ENCODE measurements around the gene MRTFA.
"Not testable (repeated sequence)": the region's sequence is repeated elsewhere in the genome, so short reads cannot be mapped to it uniquely, and the experiment has no call there.

Gene MRTFA

GRCh38 chr22:40542821-40543540 lies 93.5 kb downstream of the MRTFA start:
- DNase-seq, result no peak

GRCh38 chr22:40541300-40541699 lies 95.2 kb downstream of the MRTFA start:
- DNase-seq, result peak; percentile 7

DNA sequence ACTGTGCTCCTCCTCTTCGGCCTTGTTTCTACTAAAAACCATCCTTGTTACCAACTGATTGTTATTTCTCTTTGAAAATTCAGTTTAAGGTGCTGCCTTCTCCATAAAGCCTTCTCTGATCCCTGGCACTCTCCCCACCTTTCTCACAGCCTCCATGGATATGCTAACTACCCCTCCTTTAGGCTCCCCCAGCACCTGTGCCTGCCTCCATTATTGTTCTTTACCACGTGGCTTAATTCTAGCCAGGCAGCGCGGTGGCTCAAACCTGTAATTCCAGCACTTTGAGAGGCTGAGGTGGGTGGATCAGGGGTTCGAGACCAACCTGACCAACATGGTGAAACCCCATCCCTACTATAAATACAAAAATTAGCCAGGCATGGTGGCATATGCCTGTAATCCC lies 96.3 kb downstream of the MRTFA start:
- no peak for DNase-seq

GRCh38 chr22:40536149-40536548 lies 100.4 kb downstream of the MRTFA start:
- not testable (repeated sequence) for DNase-seq

GRCh38 chr22:40535642-40536041 lies 100.9 kb downstream of the MRTFA start:
- DNase-seq, result no peak

- no peak for DNase-seq
These were observed 101.4 kb downstream of the MRTFA start for GRCh38 chr22:40535189-40535512.

DNA sequence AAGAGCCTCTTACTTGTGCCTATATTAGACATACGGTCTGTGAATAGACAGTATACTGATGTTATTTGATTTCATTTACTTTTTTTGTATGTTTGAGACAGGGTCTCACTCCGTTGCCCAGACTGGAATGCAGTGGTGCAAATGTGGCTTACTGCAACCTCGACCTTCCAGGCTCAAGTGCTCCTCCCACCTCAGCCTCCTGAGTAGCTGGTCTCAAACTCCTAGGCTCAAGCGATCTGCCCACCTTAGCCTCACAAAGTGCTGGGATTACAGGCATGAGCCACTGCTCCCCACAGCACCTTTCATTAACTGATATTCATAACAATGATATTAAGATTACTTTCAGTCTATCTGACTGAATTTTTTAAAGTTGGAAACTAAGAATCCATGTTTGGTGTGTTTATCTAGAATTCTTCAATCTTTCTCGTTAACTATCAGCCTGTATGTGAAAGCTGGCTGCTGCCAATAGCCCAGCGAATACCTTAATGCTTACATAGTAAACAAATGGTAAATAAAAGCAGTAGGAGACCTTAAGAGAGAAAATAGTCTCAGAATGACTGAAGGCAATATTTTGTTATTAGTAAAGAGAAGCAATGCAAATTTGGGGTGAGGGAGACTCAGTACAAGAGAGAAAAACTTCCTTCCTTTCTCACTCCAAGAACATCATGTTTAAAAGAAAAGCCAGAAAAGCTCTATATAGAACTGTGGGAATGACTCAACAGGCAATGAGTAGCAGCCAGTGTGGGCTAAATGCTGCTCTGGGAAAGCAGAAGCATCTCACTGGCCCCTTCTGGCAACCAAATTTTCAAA lies 101.9 kb downstream of the MRTFA start:
- DNase-seq, result no peak

DNA sequence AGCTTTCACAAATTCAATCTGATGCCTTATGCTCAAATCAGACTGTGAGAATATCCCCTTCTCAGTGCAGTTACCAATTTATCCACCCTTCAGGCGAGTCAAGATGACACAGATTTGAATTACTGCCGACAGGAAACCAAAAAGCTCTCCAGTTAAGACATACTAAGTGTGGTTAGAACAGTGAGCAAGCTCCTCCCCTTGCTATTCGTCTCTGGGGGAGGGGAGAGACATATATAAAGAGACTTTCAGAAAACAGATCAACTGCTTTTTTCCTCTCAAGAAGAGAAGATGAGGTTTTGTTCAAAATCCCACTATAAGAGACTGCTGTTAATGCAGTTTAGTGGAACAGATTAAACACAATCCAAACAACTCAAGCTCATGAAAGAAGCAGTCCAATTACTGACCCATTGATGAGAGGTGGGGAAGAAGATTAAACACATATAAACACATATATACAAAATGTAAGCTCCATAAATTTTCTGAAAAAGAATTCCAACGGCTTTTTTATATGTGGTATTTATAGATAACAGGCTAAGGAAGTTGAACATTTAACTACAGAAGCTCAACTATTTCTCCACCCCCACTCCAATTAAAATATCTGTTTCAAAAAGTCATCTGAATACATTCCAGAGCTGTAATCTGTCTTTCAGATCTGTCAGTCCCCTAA lies 102.7 kb downstream of the MRTFA start:
- DNase-seq, result no peak

DNA sequence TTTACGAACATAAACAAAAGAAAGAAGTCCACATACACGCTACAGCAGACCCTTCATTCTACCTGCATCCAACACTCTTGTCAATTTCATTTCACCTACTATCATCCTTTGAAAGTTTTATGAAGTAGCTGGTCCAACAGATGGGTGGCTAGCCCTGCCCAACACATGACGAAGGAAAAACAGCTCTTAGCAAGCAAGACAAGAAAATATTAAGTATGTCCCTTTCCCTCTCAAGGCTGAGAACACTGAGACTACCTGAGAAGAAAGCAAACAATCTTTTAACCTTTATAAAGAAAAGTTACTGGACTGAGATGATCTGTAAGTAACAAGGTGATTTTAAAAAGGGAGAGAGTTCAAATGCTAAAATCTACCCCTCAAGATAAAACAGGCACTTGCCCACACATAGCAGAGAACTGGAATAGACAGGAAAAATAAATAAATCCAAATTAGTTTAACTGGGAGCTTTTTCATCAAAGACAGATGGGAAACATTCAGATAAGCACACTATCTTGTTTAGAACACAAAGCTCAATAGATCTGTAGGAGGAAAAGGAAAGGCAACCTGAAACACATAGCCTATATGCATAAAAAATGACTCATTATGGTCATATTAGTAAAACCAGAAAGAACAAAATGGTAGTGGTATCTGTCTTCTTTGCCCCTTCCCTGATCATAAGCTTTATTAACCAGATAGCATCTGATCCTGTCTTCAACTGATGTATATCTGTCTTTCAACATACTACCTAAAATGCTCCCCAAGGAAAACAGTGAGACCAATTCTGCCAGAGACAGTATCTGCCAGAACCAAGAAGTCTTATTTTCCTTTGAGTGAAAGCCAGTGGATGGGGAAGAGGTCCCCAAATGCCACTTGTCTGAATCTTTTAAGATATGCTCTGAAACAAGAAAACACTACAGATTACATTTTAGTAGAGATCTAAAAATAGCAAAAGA lies 104.3 kb downstream of the MRTFA start:
- DNase-seq, result no peak

GRCh38 chr22:40530391-40530790 lies 106.1 kb downstream of the MRTFA start:
- not testable (repeated sequence) for DNase-seq

DNA sequence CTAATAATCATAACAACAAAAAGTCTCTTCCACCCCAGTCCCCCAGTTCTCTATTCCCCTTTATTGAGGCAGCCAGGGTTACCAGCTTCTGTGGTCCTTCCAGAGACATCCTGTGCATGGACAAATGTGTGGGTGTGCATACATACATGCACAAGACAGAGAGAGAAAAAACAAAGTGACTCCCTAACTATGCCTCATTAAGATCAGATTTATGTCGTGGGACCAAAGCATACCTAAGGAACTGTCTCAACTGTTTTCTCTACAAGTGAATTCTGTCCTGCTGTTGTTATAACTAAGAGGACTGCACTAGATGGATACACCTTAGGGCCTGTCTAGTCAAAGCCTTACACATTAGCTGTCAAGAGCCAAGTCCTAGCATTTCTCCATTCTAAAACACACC lies 106.7 kb downstream of the MRTFA start:
- no peak for DNase-seq

DNA sequence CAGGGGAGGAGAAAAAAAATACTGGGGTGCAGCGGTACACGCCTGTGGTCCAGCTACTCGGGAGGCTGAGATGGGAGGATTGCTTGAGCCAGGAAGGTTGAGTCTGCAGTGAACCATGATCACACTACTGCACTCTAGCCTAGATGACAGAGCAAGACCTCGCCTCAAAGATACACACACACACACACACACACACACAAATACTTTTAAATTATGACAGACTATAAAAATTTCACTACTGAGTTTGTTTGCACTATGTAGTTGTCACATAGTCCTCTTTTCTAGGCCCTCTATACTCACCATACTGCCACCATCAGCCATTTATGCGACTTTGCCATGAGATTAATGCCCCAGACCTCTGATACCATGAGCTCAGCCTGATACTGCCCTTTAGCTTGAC lies 109.6 kb downstream of the MRTFA start:
- DNase-seq, result no peak

GRCh38 chr22:40525250-40525884 lies 111.2 kb downstream of the MRTFA start:
- no peak for DNase-seq

DNA sequence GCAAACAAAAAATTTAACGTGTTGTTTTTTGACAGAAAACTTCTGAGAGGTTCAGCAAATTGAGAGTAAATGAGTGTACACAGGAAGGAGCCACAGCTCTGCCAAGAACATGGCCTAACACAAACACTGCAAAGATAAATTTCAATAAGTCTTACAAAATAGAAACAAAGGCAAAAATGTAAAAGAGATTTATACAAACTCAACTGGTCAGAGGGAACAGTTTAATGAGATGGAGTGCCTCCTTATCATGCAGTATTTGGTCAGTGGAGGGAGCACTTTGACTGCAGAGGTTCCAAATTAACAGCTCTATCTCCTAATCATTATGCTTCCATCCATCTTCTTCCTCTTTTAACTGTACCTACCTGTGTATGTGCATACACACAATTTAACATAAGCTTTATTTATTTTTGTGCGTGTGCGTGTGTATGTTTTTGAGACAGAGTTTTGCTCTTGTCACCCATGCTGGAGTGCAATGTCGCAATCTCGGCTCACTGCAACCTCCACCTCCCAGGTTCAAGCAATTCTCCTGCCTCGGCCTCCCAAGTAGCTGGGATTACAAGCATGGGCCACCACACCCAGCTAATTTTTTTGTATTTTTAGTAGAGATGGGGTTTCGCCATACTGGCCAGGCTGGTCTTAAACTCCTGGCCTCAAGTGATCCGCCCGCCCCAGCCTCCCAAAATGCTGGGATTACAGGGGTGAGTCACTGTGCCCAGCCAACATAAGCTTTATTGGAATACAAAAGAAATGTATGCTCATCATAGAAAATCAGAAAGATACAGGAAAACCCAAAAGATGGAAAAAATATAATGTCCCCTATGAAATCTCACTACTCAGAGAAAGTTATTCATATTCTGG lies 111.9 kb downstream of the MRTFA start:
- DNase-seq, result no peak

DNA sequence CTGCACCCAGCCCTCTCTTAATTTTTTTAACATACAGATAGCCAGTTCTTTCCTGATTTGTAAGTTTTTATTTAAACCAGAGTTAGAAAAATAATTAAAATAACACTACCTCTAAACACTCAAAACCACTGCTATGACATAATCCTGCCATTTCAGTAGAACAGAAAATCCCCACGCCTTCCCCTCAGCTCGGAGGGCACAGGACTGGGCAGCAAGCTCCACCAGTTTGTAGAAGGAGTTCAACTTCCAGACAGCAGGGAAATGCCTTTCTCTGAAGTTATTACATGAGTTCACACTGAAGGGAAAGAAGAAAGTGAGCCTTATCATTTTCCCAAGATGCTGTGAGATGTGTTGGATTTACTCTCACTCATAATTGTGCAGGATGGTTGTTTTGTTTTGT lies 114.4 kb downstream of the MRTFA start:
- DNase-seq, result no peak

GRCh38 chr22:40521046-40521445 lies 115.5 kb downstream of the MRTFA start:
- no peak for DNase-seq

DNA sequence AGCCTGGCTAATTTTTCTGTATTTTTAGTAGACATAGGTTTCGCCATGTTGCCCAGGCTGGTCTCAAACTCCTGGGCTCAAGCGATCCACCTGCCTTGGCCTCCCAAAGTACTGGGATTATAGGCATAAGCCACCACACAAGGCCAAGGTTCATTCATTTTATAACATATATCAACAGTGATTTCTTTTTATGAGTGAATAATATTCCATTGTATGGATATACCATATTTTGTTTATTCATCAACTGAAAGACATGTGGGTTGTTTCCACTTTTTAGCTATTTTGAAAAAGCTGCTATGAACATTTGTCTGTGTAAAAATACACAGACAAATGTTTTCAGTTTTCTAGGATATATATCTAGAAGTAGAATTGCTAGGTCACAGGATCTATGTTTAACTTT lies 116.0 kb downstream of the MRTFA start:
- no peak for DNase-seq

DNA sequence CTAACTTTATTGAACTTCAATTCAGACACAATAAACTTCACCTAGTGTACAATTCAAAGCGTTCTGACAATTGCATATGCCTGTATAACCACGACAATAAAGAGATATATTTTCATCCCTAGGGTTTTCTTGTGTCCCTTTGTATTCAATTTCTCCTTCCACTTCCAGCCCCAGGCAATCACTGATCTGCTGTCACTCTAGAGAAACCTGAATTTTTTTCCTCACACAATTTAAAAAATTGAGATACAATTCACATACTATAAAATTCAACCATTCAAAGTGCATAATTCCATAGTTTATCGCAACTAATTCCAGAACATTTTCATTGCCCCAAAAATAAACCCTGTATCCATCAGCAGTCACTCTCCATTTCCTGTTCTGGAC lies 116.6 kb downstream of the MRTFA start:
- DNase-seq, result no peak

DNA sequence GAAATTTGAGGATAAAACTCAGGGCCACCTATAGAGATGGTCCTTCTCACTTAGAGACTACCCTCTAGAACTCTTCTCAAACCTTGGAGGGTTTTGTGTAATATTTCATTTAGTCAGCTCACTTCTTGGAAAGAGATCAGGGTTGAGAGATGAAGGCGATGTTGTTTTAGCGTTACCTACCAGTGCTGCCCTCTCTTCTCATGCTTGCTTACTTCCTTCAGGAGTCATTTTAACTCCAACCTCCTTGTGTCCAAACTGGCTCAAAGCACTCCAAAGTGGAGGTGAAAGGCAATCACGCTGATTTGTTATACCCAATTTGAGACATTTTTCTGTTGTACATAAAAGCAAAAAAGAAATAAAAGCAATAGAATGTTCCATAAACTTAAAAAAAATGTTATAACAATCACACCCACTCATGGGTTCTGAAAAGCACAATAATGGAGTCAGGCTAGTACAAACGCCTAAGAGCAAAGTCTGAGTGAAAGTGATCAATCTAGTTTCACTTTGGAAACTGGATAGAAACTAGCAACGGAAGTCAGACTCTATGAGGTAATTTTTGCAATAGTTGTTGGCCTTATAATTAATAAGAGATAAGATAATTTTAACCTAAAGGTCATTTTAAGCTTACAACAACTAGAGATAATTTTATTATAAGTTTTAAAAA lies 117.1 kb downstream of the MRTFA start:
- DNase-seq, result no peak

DNA sequence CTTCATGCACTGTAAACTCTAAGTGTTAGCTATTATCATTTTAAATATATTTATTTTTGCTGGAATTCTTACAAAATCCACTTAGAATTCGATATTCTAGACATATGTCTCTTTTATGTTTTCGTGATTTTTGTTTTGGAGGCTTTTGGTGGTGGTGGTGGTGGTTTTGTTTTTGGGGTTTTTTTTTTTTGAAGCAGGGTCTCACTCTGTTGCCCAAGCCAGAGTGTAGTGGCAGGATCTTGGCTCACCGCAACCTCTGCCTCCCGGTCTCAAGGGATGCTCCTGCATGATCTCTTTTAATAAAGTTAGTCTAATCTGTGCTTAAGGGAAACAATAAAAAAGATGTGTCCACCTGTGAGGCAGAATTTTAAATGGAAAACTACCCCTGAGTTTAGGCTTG lies 117.7 kb downstream of the MRTFA start:
- no peak for DNase-seq

GRCh38 chr22:40517631-40518030 lies 118.9 kb downstream of the MRTFA start:
- DNase-seq, result no peak
